ENCODE results near the gene DOCK2.

- no peak for TF ChIP-seq CTCF (IDR thresholded peaks at IDR 0.05)
- TF ChIP-seq POLR2A (IDR thresholded peaks at IDR 0.05), result no peak
These were observed 233.1 kb downstream of the DOCK2 start for GRCh38 chr5:169870211-169870610.

All from uterus (tissue), 2 donors.